GM12873 (cell line): ENCODE measurements around the gene MRPL28.

Source experiments
- CTCF ChIP-seq: IDR thresholded peaks from 2 replicates; pipeline ENCODE4 v1.5.1; 2012; ENCODE audit warnings: low read depth, mild to moderate bottlenecking, moderate library complexity, low read length, control low read depth; ENCODE audit not compliant: insufficient read depth; ENCODE audit errors: missing control alignments

The MRPL28 gene

DNA sequence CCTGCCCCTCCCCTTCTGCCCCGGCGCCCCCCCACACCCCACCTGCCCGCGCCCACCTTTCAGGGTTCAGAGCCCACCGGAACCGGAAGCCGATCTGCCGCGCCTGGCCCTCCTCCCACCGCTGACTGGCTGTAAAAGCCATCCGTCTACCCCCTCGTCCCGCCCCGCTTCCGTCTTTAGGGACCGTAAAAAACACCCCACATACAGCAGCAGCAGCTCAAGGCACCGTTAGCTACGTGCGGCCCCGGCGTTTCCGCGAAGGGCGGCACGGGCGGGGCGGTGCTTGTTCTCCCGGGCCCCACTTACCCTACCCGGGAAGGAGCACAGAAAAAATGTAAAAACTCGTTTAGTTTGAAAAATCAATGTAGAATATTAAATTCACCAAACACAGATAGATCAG is at the start of gene MRPL28:
MRPL28 (minus strand) TSS at position 96 of the 400 bp plus-strand sequence. CDS start 320 bp downstream, outside the sequence.
- TF ChIP-seq CTCF = no peak

DNA sequence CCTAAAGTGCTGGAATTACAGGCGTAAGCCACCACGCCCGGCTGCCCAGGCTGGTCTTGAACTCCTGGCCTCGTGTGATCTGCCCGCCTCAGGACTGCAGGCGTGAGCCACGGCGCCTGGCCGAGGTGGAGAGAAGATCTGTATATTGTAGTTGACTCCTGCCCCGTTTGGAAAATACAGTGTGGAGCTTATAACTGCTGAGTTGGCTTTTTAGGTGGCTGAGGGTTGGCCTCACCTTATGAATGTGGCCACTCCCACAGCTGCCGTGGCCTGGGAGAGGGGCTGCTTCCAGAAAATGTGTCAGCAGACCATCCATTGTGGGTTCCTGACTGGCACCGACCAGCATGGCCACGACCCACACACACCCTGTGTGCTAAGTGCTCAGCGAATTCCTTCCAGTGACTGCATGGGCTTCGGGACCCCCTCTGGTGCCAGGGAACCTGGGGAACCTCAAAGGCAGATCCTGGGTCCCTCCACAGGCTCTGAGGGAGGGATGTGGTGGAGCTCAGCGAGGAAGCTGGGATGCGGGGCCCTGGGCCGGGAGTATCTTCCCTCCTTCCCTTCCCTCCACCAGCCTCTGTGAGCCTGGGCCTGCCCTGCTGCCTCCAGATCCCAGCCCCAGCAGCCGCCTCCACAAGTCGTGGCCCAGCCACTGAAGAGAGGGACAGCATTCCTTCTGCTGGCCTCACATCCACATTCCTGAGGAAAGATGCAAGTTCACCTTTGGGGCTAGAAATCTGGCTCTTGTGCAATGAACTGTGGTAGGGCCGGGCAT is 44.2 kb upstream of the MRPL28 start:
- TF ChIP-seq CTCF = no peak

- no peak for TF ChIP-seq CTCF
Measured at GRCh38 chr16:411576-412265, 41.4 kb upstream of the MRPL28 start.

DNA sequence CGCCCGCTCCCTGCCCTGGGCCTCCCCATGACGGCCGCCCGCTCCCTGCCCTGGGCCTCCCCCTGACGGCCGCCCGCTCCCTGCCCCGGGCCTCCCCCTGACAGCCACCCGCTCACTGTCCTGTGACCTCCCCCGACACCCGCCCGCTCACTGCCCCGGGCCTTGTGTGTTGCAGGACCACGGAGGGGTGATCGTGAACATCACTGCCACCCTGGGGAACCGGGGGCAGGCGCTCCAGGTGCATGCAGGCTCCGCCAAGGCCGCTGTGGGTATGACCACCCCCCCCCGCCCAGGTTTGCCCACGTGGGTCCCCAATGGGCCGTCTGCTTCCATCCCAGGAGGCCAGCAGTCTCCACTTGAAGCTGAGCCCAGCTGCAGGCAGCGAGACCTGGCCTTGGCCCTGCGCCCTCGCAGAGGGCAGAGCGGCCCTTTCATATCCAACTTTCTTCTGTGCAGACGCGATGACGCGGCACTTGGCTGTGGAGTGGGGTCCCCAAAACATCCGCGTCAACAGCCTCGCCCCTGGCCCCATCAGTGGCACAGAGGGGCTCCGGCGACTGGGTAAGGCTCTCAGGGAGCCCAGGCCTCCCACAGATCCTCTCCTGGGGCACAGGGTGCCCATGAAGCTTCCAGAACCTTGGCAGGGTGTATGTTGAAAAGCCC is 40.3 kb upstream of the MRPL28 start:
- TF ChIP-seq CTCF = no peak

DNA sequence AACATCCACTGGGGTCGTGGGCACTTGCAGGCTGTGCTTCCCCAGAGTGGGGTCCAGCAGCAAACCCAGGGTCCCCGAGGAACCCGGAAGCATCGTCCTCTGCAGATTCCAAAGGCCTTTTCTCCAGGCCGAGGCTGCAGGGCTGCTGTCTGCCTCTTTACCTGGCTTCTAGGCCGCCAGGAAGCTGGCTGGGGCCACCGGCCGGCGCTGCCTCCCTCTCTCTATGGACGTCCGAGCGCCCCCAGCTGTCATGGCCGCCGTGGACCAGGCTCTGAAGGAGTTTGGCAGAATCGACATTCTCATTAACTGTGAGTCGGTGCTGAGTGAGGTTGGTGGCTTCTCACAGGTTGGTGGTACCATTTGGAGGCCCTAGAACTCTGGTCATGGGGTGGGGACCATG is 36.9 kb upstream of the MRPL28 start:
- no peak for TF ChIP-seq CTCF

GRCh38 chr16:405548-406506 is 35.5 kb upstream of the MRPL28 start:
- no peak for TF ChIP-seq CTCF

DNA sequence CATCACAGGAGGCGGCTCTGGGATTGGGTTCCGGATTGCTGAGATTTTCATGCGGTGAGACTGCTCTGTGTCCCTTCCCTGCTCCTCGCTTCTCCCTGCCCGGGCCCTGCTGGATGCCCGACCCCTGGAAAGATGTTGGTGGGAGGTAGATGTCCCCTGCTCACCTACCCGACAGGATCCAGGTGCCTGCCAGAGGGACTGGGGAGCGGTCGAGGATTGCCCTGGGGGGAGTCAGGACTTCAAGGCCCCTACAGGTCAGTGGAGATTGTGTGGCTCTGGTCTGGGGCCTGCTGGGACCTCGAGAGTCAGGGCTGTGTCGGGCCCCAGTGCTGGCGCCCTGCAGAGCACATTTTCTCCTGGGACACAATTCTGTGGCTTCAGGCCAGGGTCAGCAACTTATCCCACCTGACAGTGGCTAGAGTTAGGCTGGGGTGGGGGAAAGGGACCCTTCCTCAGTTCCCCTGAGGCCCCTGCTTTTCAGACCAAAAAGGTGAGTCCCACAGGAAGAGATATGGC is 34.7 kb upstream of the MRPL28 start:
- no peak for TF ChIP-seq CTCF
